H9 (cell line): Measurements from ENCODE around the gene ROBO3. TPM values are rescaled to one million over a fixed set of nuclear protein-coding genes. Genes with fewer than 3 reads are reported as not detected.

Experiments used
- DNase-seq: peaks from one replicate; pipeline ENCODE4 v3.0.0-alpha.2; 2017
- H2AFZ ChIP-seq: one replicate; pipeline ENCODE4 v1.6.1; 2013; ENCODE audit warnings: mild to moderate bottlenecking, low read length, control low read depth, moderate library complexity
- H2AK5ac ChIP-seq: 2 replicates; pipeline ENCODE4 v1.6.1; 2013; ENCODE audit warnings: low read length, control low read depth, mixed read lengths; ENCODE audit not compliant: insufficient read length
- H2BK120ac ChIP-seq: one replicate; pipeline ENCODE4 v1.6.1; 2013; ENCODE audit warnings: low read depth, mild to moderate bottlenecking, low read length, control low read depth, inconsistent platforms; ENCODE audit not compliant: poor library complexity, severe bottlenecking
- H2BK12ac ChIP-seq: 2 replicates; pipeline ENCODE4 v1.6.1; 2013; ENCODE audit warnings: low read length, control low read depth, mixed read lengths, low read depth; ENCODE audit not compliant: insufficient read length
- H2BK15ac ChIP-seq: 2 replicates; pipeline ENCODE4 v1.6.1; 2013; ENCODE audit warnings: low read depth, low read length, control low read depth
- H2BK20ac ChIP-seq: one replicate; pipeline ENCODE4 v1.6.1; 2013; ENCODE audit warnings: low read depth, mild to moderate bottlenecking, low read length, control low read depth, inconsistent platforms; ENCODE audit not compliant: poor library complexity, severe bottlenecking
- H2BK5ac ChIP-seq: 2 replicates; pipeline ENCODE4 v1.6.1; 2013; ENCODE audit warnings: low read length, control low read depth, mixed read lengths; ENCODE audit not compliant: insufficient read length
- H3K14ac ChIP-seq: 2 replicates; pipeline ENCODE4 v1.6.1; 2013; ENCODE audit warnings: low read length, control low read depth; ENCODE audit not compliant: insufficient read depth
- H3K18ac ChIP-seq: 2 replicates; pipeline ENCODE4 v1.6.1; 2013; ENCODE audit warnings: low read depth, mild to moderate bottlenecking, mixed read lengths, low read length, control low read depth; ENCODE audit not compliant: insufficient read length
- H3K23ac ChIP-seq: 2 replicates; pipeline ENCODE4 v1.6.1; 2013; ENCODE audit warnings: low read length, control low read depth, mixed read lengths, low read depth; ENCODE audit not compliant: insufficient read length
- H3K23me2 ChIP-seq: 2 replicates; pipeline ENCODE4 v1.6.1; 2013; ENCODE audit warnings: low read depth, mild to moderate bottlenecking, mixed read lengths, low read length, control low read depth; ENCODE audit not compliant: insufficient read length, poor library complexity, severe bottlenecking
- H3K27ac ChIP-seq: 2 replicates; pipeline ENCODE4 v1.5.1; 2013; ENCODE audit warnings: low read length, control low read depth, mixed read lengths, low read depth; ENCODE audit not compliant: insufficient read length
- H3K27me3 ChIP-seq: 2 replicates; pipeline ENCODE4 v1.6.1; 2013; ENCODE audit warnings: low read length, control low read depth, inconsistent platforms; ENCODE audit not compliant: insufficient read depth
- H3K4ac ChIP-seq: 2 replicates; pipeline ENCODE4 v1.6.1; 2013; ENCODE audit warnings: low read depth, mild to moderate bottlenecking, control low read depth, inconsistent platforms, low read length, moderate library complexity
- H3K4me1 ChIP-seq: 2 replicates; pipeline ENCODE4 v1.6.1; 2013; ENCODE audit warnings: low read length, control low read depth, inconsistent platforms; ENCODE audit not compliant: insufficient read depth
- H3K4me2 ChIP-seq: 2 replicates; pipeline ENCODE4 v1.6.1; 2013; ENCODE audit warnings: low read length, control low read depth, mixed read lengths; ENCODE audit not compliant: insufficient read length, insufficient read depth
- H3K56ac ChIP-seq: 2 replicates; pipeline ENCODE4 v1.6.1; 2013; ENCODE audit warnings: low read depth, mild to moderate bottlenecking, mixed read lengths, low read length, control low read depth; ENCODE audit not compliant: insufficient read length
- H3K79me1 ChIP-seq: 2 replicates; pipeline ENCODE4 v1.6.1; 2013; ENCODE audit warnings: low read depth, mild to moderate bottlenecking, moderate library complexity, low read length, control low read depth, inconsistent platforms; ENCODE audit not compliant: insufficient read depth, poor library complexity, severe bottlenecking
- H3K79me2 ChIP-seq: 2 replicates; pipeline ENCODE4 v1.6.1; 2013; ENCODE audit warnings: low read length, control low read depth, inconsistent platforms; ENCODE audit not compliant: insufficient read depth
- H3K9ac ChIP-seq: 2 replicates; pipeline ENCODE4 v1.6.1; 2013; ENCODE audit warnings: low read length, control low read depth, mixed read lengths; ENCODE audit not compliant: insufficient read length; ENCODE audit errors: extremely low read depth
- H3K9me3 ChIP-seq: one replicate; pipeline ENCODE4 v1.6.1; 2013; ENCODE audit warnings: low read depth, low read length, inconsistent platforms; ENCODE audit not compliant: control insufficient read depth
- H3T11ph ChIP-seq: one replicate; pipeline ENCODE4 v1.6.1; 2013; ENCODE audit warnings: mild to moderate bottlenecking, low read length, control low read depth, inconsistent platforms
- H4K20me1 ChIP-seq: one replicate; pipeline ENCODE4 v1.6.1; 2013; ENCODE audit not compliant: control insufficient read depth, insufficient read length, insufficient read depth
- H4K5ac ChIP-seq: 2 replicates; pipeline ENCODE4 v1.6.1; 2013; ENCODE audit warnings: low read depth, mild to moderate bottlenecking, mixed read lengths, low read length, control low read depth; ENCODE audit not compliant: insufficient read length
- H4K8ac ChIP-seq: replicated peaks from 2 replicates; pipeline ENCODE4 v1.6.1; 2013; ENCODE audit warnings: low read length, control low read depth, mixed read lengths, low read depth; ENCODE audit not compliant: insufficient read length
- H4K91ac ChIP-seq: 2 replicates; pipeline ENCODE4 v1.6.1; 2013; ENCODE audit warnings: low read depth, mild to moderate bottlenecking, moderate library complexity, mixed read lengths, low read length, control low read depth; ENCODE audit not compliant: insufficient read length
- H3K27ac Mint-ChIP-seq, 3 experiments: 2 replicates in 2 of 3; 3 replicates in 1 of 3; pipeline ENCODE4 v1.8.0; 2020 to 2021; ENCODE audit warnings: mixed read lengths in 3 of 3, mild to moderate bottlenecking in 1 of 3, moderate library complexity in 1 of 3
- H3K27me3 Mint-ChIP-seq: 2 replicates; pipeline ENCODE4 v1.8.0; 2021; ENCODE audit warnings: low read depth, mild to moderate bottlenecking, moderate library complexity, mixed read lengths
- H3K36me3 Mint-ChIP-seq, 3 experiments: 2 replicates in 2 of 3; 3 replicates in 1 of 3; pipeline ENCODE4 v1.8.0; 2020 to 2021; ENCODE audit warnings: low read depth in 3 of 3, mixed read lengths in 3 of 3; ENCODE audit not compliant: insufficient read depth in 1 of 3
- H3K4me1 Mint-ChIP-seq, 2 experiments: 2 replicates each; pipeline ENCODE4 v1.8.0; 2020; ENCODE audit warnings: mixed read lengths in 2 of 2
- H3K4me3 Mint-ChIP-seq, 2 experiments: 2 replicates in 1 of 2; 3 replicates in 1 of 2; pipeline ENCODE4 v1.8.0; 2020 to 2021; ENCODE audit warnings: mild to moderate bottlenecking in 2 of 2, mixed read lengths in 2 of 2, moderate library complexity in 1 of 2
- H3K9me3 Mint-ChIP-seq, 2 experiments: 2 replicates in 1 of 2; 3 replicates in 1 of 2; pipeline ENCODE4 v1.8.0; 2020; ENCODE audit warnings: mild to moderate bottlenecking in 2 of 2, mixed read lengths in 2 of 2, moderate library complexity in 1 of 2
- CTCF ChIP-seq: fragments of 200-600 bp; sonication (generic); conservative IDR thresholded peaks from 3 replicates; pipeline ENCODE4 v1.8.0; 2021; ENCODE audit warnings: antibody characterized with exemption, mild to moderate bottlenecking
- WGBS: extraction: QIAGEN DNeasy Blood & Tissue Kit; methylation state at CpG from one replicate; pipeline ENCODE4 v1.1.7; 2013; ENCODE audit warnings: missing lambda C conversion rate, low lambda C conversion rate, mixed read lengths; ENCODE audit not compliant: insufficient read length; ENCODE audit errors: extremely low coverage; 5-methylcytosine and 5-hydroxymethylcytosine counted together
- total RNA-seq: library from RNA; stranded (reverse); gene quantifications from 2 replicates; pipeline ENCODE4 v1.2.1, GENCODE V29; 2021

The ROBO3 gene
- total RNA-seq, 1 experiment from 2014 or later: 12.6 TPM

- DNase-seq: no peak
- Histone ChIP-seq H2BK5ac (no peak overlapping the region), H3K4me1 (no peaks in the 10 kb centered on the region; the same call in 1 of the 2 replicates)
These were observed 20.6 kb upstream of the ROBO3 start for GRCh38 chr11:124844664-124845079.

More at GRCh38 chr11:124844664-124845079, 20.6 kb upstream of the ROBO3 start:
- Histone ChIP-seq H3T11ph (no peak overlapping the region), H3K27ac (no peak overlapping the region), H2BK15ac (no peak overlapping the region), H3K23me2 (no peaks in the 10 kb centered on the region), H2BK120ac (no peak overlapping the region), H2AFZ (no peak overlapping the region), H3K79me2 (no peaks in the 10 kb centered on the region), H2AK5ac (no peak overlapping the region), H4K20me1 (no peaks in the 10 kb centered on the region), H4K8ac (no peak overlapping the region), H4K91ac (no peak overlapping the region), H2BK20ac (no peak overlapping the region), H4K5ac (no peak overlapping the region), H3K56ac (no peak overlapping the region), H3K9me3 (no peaks in the 10 kb centered on the region), H3K18ac (no peak overlapping the region), H3K79me1 (no peaks in the 10 kb centered on the region), H3K27me3 (peaks cover 96% of the 10 kb centered on the region), H3K9ac (no peak overlapping the region), H3K4ac (no peak overlapping the region), H3K23ac (no peak overlapping the region), H3K4me2 (peak overlapping the region; percentile 14), H2BK12ac (no peak overlapping the region), H3K14ac (no peak overlapping the region)
- H3K36me3 Mint-ChIP-seq: no peaks in the 10 kb centered on the region
- H3K27ac Mint-ChIP-seq: no peak overlapping the region
- H3K4me3 Mint-ChIP-seq: no peak overlapping the region; a peak in 1 of 5 replicates
- no peaks in the 10 kb centered on the region for H3K27me3 Mint-ChIP-seq
- peaks cover 0 to 2% of the 10 kb centered on the region in 2 experiments; a peak in 3 of 5 replicates for H3K9me3 Mint-ChIP-seq
- peaks cover 16 to 52% of the 10 kb centered on the region in 2 experiments for H3K4me1 Mint-ChIP-seq
- TF ChIP-seq CTCF: no peak
- no CpG with 5 or more reads among the region's 8 CpGs for WGBS
